Parathyroid adenoma (tissue), 2 donors: ENCODE data around the gene ADAM8.

Experiments used
- H2AFZ ChIP-seq: fragments of 300-600 bp; sonication (generic); one replicate; pipeline ENCODE4 v1.7.0; 2017; ENCODE audit warnings: antibody characterized with exemption, mild to moderate bottlenecking
- H3K27ac ChIP-seq: fragments of 300-600 bp; sonication (generic); one replicate; pipeline ENCODE4 v1.7.0; 2017
- H3K27me3 ChIP-seq: fragments of 300-600 bp; sonication (generic); one replicate; pipeline ENCODE4 v1.7.0; 2017; ENCODE audit warnings: low read length; ENCODE audit not compliant: control insufficient read depth, insufficient read depth
- H3K36me3 ChIP-seq: fragments of 300-600 bp; sonication (generic); one replicate; pipeline ENCODE4 v1.7.0; 2017; ENCODE audit warnings: low read length; ENCODE audit not compliant: control insufficient read depth, insufficient read depth
- H3K4me1 ChIP-seq: fragments of 300-600 bp; sonication (generic); one replicate; pipeline ENCODE4 v1.7.0; 2017; ENCODE audit warnings: control low read depth
- H3K4me2 ChIP-seq: fragments of 300-600 bp; sonication (generic); one replicate; pipeline ENCODE4 v1.7.0; 2017; ENCODE audit warnings: low read length
- H3K4me3 ChIP-seq: fragments of 300-600 bp; sonication (generic); one replicate; pipeline ENCODE4 v1.7.0; 2017; ENCODE audit warnings: low read depth, low read length
- H3K79me2 ChIP-seq: fragments of 300-600 bp; sonication (generic); one replicate; pipeline ENCODE4 v1.7.0; 2017; ENCODE audit warnings: control low read depth
- H3K9ac ChIP-seq: fragments of 300-600 bp; sonication (generic); one replicate; pipeline ENCODE4 v1.7.0; 2017; ENCODE audit warnings: mild to moderate bottlenecking
- H3K9me3 ChIP-seq: fragments of 300-600 bp; sonication (generic); one replicate; pipeline ENCODE4 v1.7.0; 2017; ENCODE audit warnings: low read length; ENCODE audit not compliant: control insufficient read depth
- CTCF ChIP-seq: fragments of 300-600 bp; sonication (generic); IDR thresholded peaks from one replicate; pipeline ENCODE4 v1.7.0; 2017; ENCODE audit warnings: antibody characterized with exemption, mild to moderate bottlenecking
- donor health status: primary hyperparathyroidism.

ADAM8 gene

GRCh38 chr10:133277993-133278576, 1.4 kb upstream of the ADAM8 start:
- Histone ChIP-seq H2AFZ (no peak overlapping the region), H3K4me1 (peaks cover 3% of the 10 kb centered on the region), H3K79me2 (no peaks in the 10 kb centered on the region), H3K4me2 (no peak overlapping the region), H3K27ac (no peak overlapping the region), H3K4me3 (no peak overlapping the region), H3K36me3 (no peaks in the 10 kb centered on the region), H3K27me3 (no peaks in the 10 kb centered on the region), H3K9me3 (no peaks in the 10 kb centered on the region), H3K9ac (no peak overlapping the region)
- no peak for TF ChIP-seq CTCF

- H3K27me3 ChIP-seq = no peaks in the 10 kb centered on the region
- no peaks in the 10 kb centered on the region for H3K9me3 ChIP-seq
- no peak overlapping the region for H3K9ac ChIP-seq
- H3K79me2 ChIP-seq = no peaks in the 10 kb centered on the region
- H3K36me3 ChIP-seq = no peaks in the 10 kb centered on the region
- peaks cover 3% of the 10 kb centered on the region for H3K4me1 ChIP-seq
- H3K4me2 ChIP-seq = no peak overlapping the region
- H3K4me3 ChIP-seq = no peak overlapping the region
- no peak overlapping the region for H3K27ac ChIP-seq
- no peak overlapping the region for H2AFZ ChIP-seq
- no peak for TF ChIP-seq CTCF
These were observed 767 bp upstream of the ADAM8 start for GRCh38 chr10:133277277-133277992.

GRCh38 chr10:133276100-133276434, 601 bp downstream of the ADAM8 start:
- Histone ChIP-seq H3K4me3 (no peak overlapping the region), H3K9ac (no peak overlapping the region), H3K4me2 (no peak overlapping the region), H3K36me3 (no peaks in the 10 kb centered on the region), H3K27me3 (no peaks in the 10 kb centered on the region), H3K27ac (no peak overlapping the region), H3K9me3 (no peaks in the 10 kb centered on the region), H3K4me1 (peaks cover 3% of the 10 kb centered on the region), H3K79me2 (no peaks in the 10 kb centered on the region), H2AFZ (no peak overlapping the region)
- TF ChIP-seq CTCF = no peak

- no peak overlapping the region for H3K27ac ChIP-seq
- peaks cover 3% of the 10 kb centered on the region for H3K4me1 ChIP-seq
- H2AFZ ChIP-seq = no peak overlapping the region
- H3K9me3 ChIP-seq = no peaks in the 10 kb centered on the region
- no peaks in the 10 kb centered on the region for H3K36me3 ChIP-seq
- H3K79me2 ChIP-seq = no peaks in the 10 kb centered on the region
- no peak overlapping the region for H3K4me3 ChIP-seq
- no peak overlapping the region for H3K4me2 ChIP-seq
- no peak for TF ChIP-seq CTCF
- no peaks in the 10 kb centered on the region for H3K27me3 ChIP-seq
- H3K9ac ChIP-seq = no peak overlapping the region
These were observed 980 bp downstream of the ADAM8 start for GRCh38 chr10:133275684-133276092.
